ENCODE data around the gene TUBA3E.
"Not testable (repeated sequence)": the region's sequence is repeated elsewhere in the genome, so short reads cannot be mapped to it uniquely, and the experiment has no call there.

TUBA3E gene

GRCh38 chr2:130160838-130161705 is 37.2 kb downstream of the TUBA3E start:
- DNase-seq, result not testable (repeated sequence)

GRCh38 chr2:130160131-130160530 is 38.1 kb downstream of the TUBA3E start:
- no peak for DNase-seq

- not testable (repeated sequence) for DNase-seq
Observed at GRCh38 chr2:130159376-130159775, 38.9 kb downstream of the TUBA3E start.

- no peak for DNase-seq
Observed at GRCh38 chr2:130158631-130159030, 39.6 kb downstream of the TUBA3E start.

GRCh38 chr2:130157825-130158514 is 40.3 kb downstream of the TUBA3E start:
- DNase-seq, result not testable (repeated sequence)

GRCh38 chr2:130157354-130157753 is 40.9 kb downstream of the TUBA3E start:
- DNase-seq, result not testable (repeated sequence)

- DNase-seq, result no peak
Observed at GRCh38 chr2:130156624-130157004, 41.6 kb downstream of the TUBA3E start.

- DNase-seq, result peak; percentile 34
Observed at GRCh38 chr2:130155956-130156623, 42.1 kb downstream of the TUBA3E start.

- DNase-seq, result no peak
Observed at GRCh38 chr2:130154773-130155765, 43.2 kb downstream of the TUBA3E start.

- not testable (repeated sequence) for DNase-seq
Observed at GRCh38 chr2:130154423-130154770, 43.8 kb downstream of the TUBA3E start.

- DNase-seq, result not testable (repeated sequence)
Observed at GRCh38 chr2:130153721-130154422, 44.4 kb downstream of the TUBA3E start.

- no peak for DNase-seq
Observed at GRCh38 chr2:130152816-130153595, 45.2 kb downstream of the TUBA3E start.

GRCh38 chr2:130152136-130152815 is 46.0 kb downstream of the TUBA3E start:
- not testable (repeated sequence) for DNase-seq

- DNase-seq, result not testable (repeated sequence)
Observed at GRCh38 chr2:130151145-130151512, 47.1 kb downstream of the TUBA3E start.

GRCh38 chr2:130150181-130151144 is 47.8 kb downstream of the TUBA3E start:
- DNase-seq, result no peak

- not testable (repeated sequence) for DNase-seq
Observed at GRCh38 chr2:130148515-130148914, 49.7 kb downstream of the TUBA3E start.

GRCh38 chr2:130145006-130145414 is 53.2 kb downstream of the TUBA3E start, which contains the start of gene CCDC74B:
Gene CCDC74B, minus strand, starts transcription at chr2:130145112. Its CDS starts 116 bp downstream, at chr2:130144996.
- DNase-seq, result not testable (repeated sequence)

- DNase-seq, result not testable (repeated sequence)
Observed at GRCh38 chr2:130143266-130144039, 54.8 kb downstream of the TUBA3E start.

Measured in DMS 273 treated with DMSO at 0.1 percent for 48 hours (cell line).